Astrocyte (in vitro differentiated cells and primary cell): ENCODE data around the gene MT3. TPM values are rescaled to one million over a fixed set of nuclear protein-coding genes. Genes with fewer than 3 reads are reported as not detected.

Source experiments
- DNase-seq: peaks from one replicate; pipeline ENCODE4 v3.0.0-alpha.2; 2010; ENCODE audit warnings: low read depth
- FAIRE-seq: peaks from 2 replicates; lab custom pipeline; 2011; peaks lifted over from hg19 to GRCh38; lab: Jason Lieb, UNC
- H2AFZ ChIP-seq: 2 replicates; pipeline ENCODE4 v1.6.0; 2012; ENCODE audit warnings: low read depth, low read length, inconsistent platforms
- H3K27ac ChIP-seq: 2 replicates; pipeline ENCODE4 v1.5.1; 2011; ENCODE audit warnings: low read depth, low read length, inconsistent platforms
- H3K27me3 ChIP-seq: 2 replicates; pipeline ENCODE4 v1.6.0; 2011; ENCODE audit warnings: low read length, inconsistent platforms; ENCODE audit not compliant: insufficient read depth
- H3K36me3 ChIP-seq: 2 replicates; pipeline ENCODE4 v1.5.1; 2011; ENCODE audit warnings: low read length, inconsistent platforms; ENCODE audit not compliant: insufficient read depth
- H3K4me1 ChIP-seq: 2 replicates; pipeline ENCODE4 v1.5.1; 2011; ENCODE audit warnings: low read length, inconsistent platforms; ENCODE audit not compliant: insufficient read depth
- H3K4me2 ChIP-seq: 2 replicates; pipeline ENCODE4 v1.6.0; 2012; ENCODE audit warnings: low read length, inconsistent platforms
- H3K4me3 ChIP-seq: 2 replicates; pipeline ENCODE4 v1.5.1; 2011; ENCODE audit warnings: low read depth, mild to moderate bottlenecking, low read length, inconsistent platforms; ENCODE audit not compliant: insufficient read depth
- H3K79me2 ChIP-seq: 2 replicates; pipeline ENCODE4 v1.6.0; 2012; ENCODE audit warnings: mild to moderate bottlenecking, low read length, inconsistent platforms; ENCODE audit not compliant: insufficient read depth
- H3K9ac ChIP-seq: 2 replicates; pipeline ENCODE4 v1.6.0; 2012; ENCODE audit warnings: mild to moderate bottlenecking, low read length, inconsistent platforms
- H3K9me3 ChIP-seq: 2 replicates; pipeline ENCODE4 v1.5.1; 2012; ENCODE audit warnings: low read depth, mild to moderate bottlenecking, low read length, inconsistent platforms; ENCODE audit not compliant: insufficient read depth
- H4K20me1 ChIP-seq: 2 replicates; pipeline ENCODE4 v1.6.0; 2012; ENCODE audit warnings: low read length, inconsistent platforms; ENCODE audit not compliant: insufficient read depth
- H3K27ac Mint-ChIP-seq: one replicate; pipeline ENCODE4 v1.8.0; 2021; ENCODE audit warnings: mild to moderate bottlenecking, mixed read lengths; ENCODE audit not compliant: unreplicated experiment
- H3K27me3 Mint-ChIP-seq: one replicate; pipeline ENCODE4 v1.8.0; 2021; ENCODE audit warnings: low read depth, mixed read lengths; ENCODE audit not compliant: unreplicated experiment
- H3K36me3 Mint-ChIP-seq: one replicate; pipeline ENCODE4 v1.8.0; 2021; ENCODE audit warnings: low read depth, mixed read lengths; ENCODE audit not compliant: unreplicated experiment
- H3K4me1 Mint-ChIP-seq: one replicate; pipeline ENCODE4 v1.8.0; 2021; ENCODE audit warnings: low read depth, mixed read lengths; ENCODE audit not compliant: unreplicated experiment
- H3K4me3 Mint-ChIP-seq: one replicate; pipeline ENCODE4 v1.8.0; 2021; ENCODE audit warnings: mild to moderate bottlenecking, moderate library complexity, mixed read lengths; ENCODE audit not compliant: unreplicated experiment
- H3K9me3 Mint-ChIP-seq: one replicate; pipeline ENCODE4 v1.8.0; 2021; ENCODE audit warnings: mild to moderate bottlenecking, mixed read lengths; ENCODE audit not compliant: unreplicated experiment
- CTCF ChIP-seq: IDR thresholded peaks from 2 replicates; pipeline ENCODE4 v1.5.1; 2011; ENCODE audit warnings: low read depth, mild to moderate bottlenecking, inconsistent platforms, low read length, moderate library complexity; ENCODE audit not compliant: insufficient read depth
- EZH2 ChIP-seq: IDR thresholded peaks from 2 replicates; pipeline ENCODE4 v1.6.1; 2012; ENCODE audit warnings: mild to moderate bottlenecking, low read length, inconsistent platforms; ENCODE audit not compliant: insufficient read depth
- total RNA-seq: library from RNA; stranded (reverse); gene quantifications from 2 replicates; pipeline ENCODE4 v1.2.1, GENCODE V29; 2021

Gene MT3
- total RNA-seq, 1 donor from 2014 or later = not detected

- Mint-ChIP-seq H3K36me3 (peaks cover 6% of the 10 kb centered on the region), H3K4me3 (peak overlapping the region; percentile 76), H3K27ac (peak overlapping the region; percentile 66), H3K27me3 (peaks cover 59% of the 10 kb centered on the region), H3K4me1 (peaks cover 5% of the 10 kb centered on the region), H3K9me3 (no peaks in the 10 kb centered on the region)
- Histone ChIP-seq H2AFZ (peak overlapping the region; percentile 65), H3K9me3 (no peaks in the 10 kb centered on the region), H3K79me2 (peaks cover 20% of the 10 kb centered on the region), H3K4me2 (peak overlapping the region; percentile 97), H3K27ac (peak overlapping the region; percentile 80), H4K20me1 (peaks cover 11% of the 10 kb centered on the region), H3K36me3 (no peaks in the 10 kb centered on the region), H3K4me3 (peak overlapping the region; percentile 76), H3K27me3 (peaks cover 3% of the 10 kb centered on the region), H3K4me1 (peaks cover 25% of the 10 kb centered on the region), H3K9ac (peak overlapping the region; percentile 85)
- no peak for TF ChIP-seq EZH2
- FAIRE-seq (no peak), DNase-seq (peak; percentile 87)
Observed at GRCh38 chr16:56625943-56626654, 36.8 kb downstream of the MT3 start.

- Mint-ChIP-seq H3K9me3 (no peaks in the 10 kb centered on the region), H3K4me3 (peak overlapping the region; percentile 66), H3K36me3 (peaks cover 6% of the 10 kb centered on the region), H3K27ac (peak overlapping the region; percentile 66), H3K4me1 (peaks cover 5% of the 10 kb centered on the region), H3K27me3 (peaks cover 59% of the 10 kb centered on the region)
- H3K4me1 ChIP-seq = peaks cover 25% of the 10 kb centered on the region
- no peaks in the 10 kb centered on the region for H3K9me3 ChIP-seq
- peaks cover 9% of the 10 kb centered on the region for H3K27me3 ChIP-seq
- peak overlapping the region; percentile 76 for H3K4me3 ChIP-seq
- peak overlapping the region; percentile 97 for H3K4me2 ChIP-seq
- TF ChIP-seq CTCF (no peak), EZH2 (no peak)
- H3K27ac ChIP-seq = peak overlapping the region; percentile 40
- peaks cover 11% of the 10 kb centered on the region for H4K20me1 ChIP-seq
- FAIRE-seq (no peak), DNase-seq (no peak)
- no peak overlapping the region for H2AFZ ChIP-seq
- peaks cover 20% of the 10 kb centered on the region for H3K79me2 ChIP-seq
- peak overlapping the region; percentile 85 for H3K9ac ChIP-seq
- no peaks in the 10 kb centered on the region for H3K36me3 ChIP-seq
Observed at GRCh38 chr16:56626685-56627084, 37.4 kb downstream of the MT3 start.

- H3K36me3 Mint-ChIP-seq = peaks cover 2% of the 10 kb centered on the region
- H3K79me2 ChIP-seq = peaks cover 20% of the 10 kb centered on the region
- H2AFZ ChIP-seq = no peak overlapping the region
- no peak overlapping the region for H3K27ac Mint-ChIP-seq
- H3K27me3 Mint-ChIP-seq = peaks cover 56% of the 10 kb centered on the region
- DNase-seq = no peak
- no peaks in the 10 kb centered on the region for H3K36me3 ChIP-seq
- H4K20me1 ChIP-seq = peaks cover 11% of the 10 kb centered on the region
- no peak overlapping the region for H3K9ac ChIP-seq
- H3K4me3 Mint-ChIP-seq = no peak overlapping the region
- peaks cover 26% of the 10 kb centered on the region for H3K27me3 ChIP-seq
- H3K4me1 Mint-ChIP-seq = peaks cover 9% of the 10 kb centered on the region
- no peak overlapping the region for H3K4me2 ChIP-seq
- peaks cover 31% of the 10 kb centered on the region for H3K4me1 ChIP-seq
- TF ChIP-seq CTCF (no peak), EZH2 (no peak)
- no peaks in the 10 kb centered on the region for H3K9me3 ChIP-seq
- H3K9me3 Mint-ChIP-seq = peaks cover 2% of the 10 kb centered on the region
- no peak overlapping the region for H3K4me3 ChIP-seq
- no peak for FAIRE-seq
- H3K27ac ChIP-seq = no peak overlapping the region
Observed at GRCh38 chr16:56628486-56629350, 39.4 kb downstream of the MT3 start.
